HFFc6 (cell line): ENCODE results near the gene CDH22. TPM values are rescaled to one million over a fixed set of nuclear protein-coding genes. Genes with fewer than 3 reads are reported as not detected.

Source experiments
- DNase-seq: peaks from one replicate; pipeline ENCODE4 v3.0.0-alpha.2; 2018
- H3K27ac Mint-ChIP-seq: 2 replicates; pipeline ENCODE4 v1.8.0; 2020; ENCODE audit warnings: mild to moderate bottlenecking, mixed read lengths
- H3K27me3 Mint-ChIP-seq: 2 replicates; pipeline ENCODE4 v1.8.0; 2021; ENCODE audit warnings: mild to moderate bottlenecking, moderate library complexity, mixed read lengths; ENCODE audit not compliant: insufficient read depth
- H3K36me3 Mint-ChIP-seq: 2 replicates; pipeline ENCODE4 v1.8.0; 2021; ENCODE audit warnings: low read depth, mixed read lengths
- H3K4me1 Mint-ChIP-seq: 2 replicates; pipeline ENCODE4 v1.8.0; 2020; ENCODE audit warnings: low read depth, mixed read lengths
- H3K4me3 Mint-ChIP-seq: 2 replicates; pipeline ENCODE4 v1.8.0; 2020; ENCODE audit warnings: mild to moderate bottlenecking, moderate library complexity, mixed read lengths
- H3K9me3 Mint-ChIP-seq: 2 replicates; pipeline ENCODE4 v1.8.0; 2020; ENCODE audit warnings: mild to moderate bottlenecking, mixed read lengths
- total RNA-seq, 6 experiments: library from RNA; stranded (reverse); fragmentation: NEBNext Ultra II Directional; extraction: Animal tissue kit (Norgen Biotek cat#: 25700); gene quantifications; 2 replicates in 1 of 6; 3 replicates in 5 of 6; pipeline ENCODE4 v1.2.3, GENCODE V29; 2021
- TF ChIP-seq, protein P1 (sequence below): fragments of 200-600 bp; sonication (generic); IDR thresholded peaks from 2 replicates; pipeline ENCODE4 v1.5.0; 2021; ENCODE audit warnings: antibody characterized with exemption, mild to moderate bottlenecking

The CDH22 gene
- total RNA-seq, 6 experiments from 2014 or later, result not detected

- Mint-ChIP-seq H3K9me3 (no peaks in the 10 kb centered on the region), H3K4me1 (no peaks in the 10 kb centered on the region), H3K27ac (no peak overlapping the region), H3K36me3 (no peaks in the 10 kb centered on the region), H3K4me3 (no peak overlapping the region), H3K27me3 (peaks cover 43% of the 10 kb centered on the region)
- TF ChIP-seq, protein P1, sequence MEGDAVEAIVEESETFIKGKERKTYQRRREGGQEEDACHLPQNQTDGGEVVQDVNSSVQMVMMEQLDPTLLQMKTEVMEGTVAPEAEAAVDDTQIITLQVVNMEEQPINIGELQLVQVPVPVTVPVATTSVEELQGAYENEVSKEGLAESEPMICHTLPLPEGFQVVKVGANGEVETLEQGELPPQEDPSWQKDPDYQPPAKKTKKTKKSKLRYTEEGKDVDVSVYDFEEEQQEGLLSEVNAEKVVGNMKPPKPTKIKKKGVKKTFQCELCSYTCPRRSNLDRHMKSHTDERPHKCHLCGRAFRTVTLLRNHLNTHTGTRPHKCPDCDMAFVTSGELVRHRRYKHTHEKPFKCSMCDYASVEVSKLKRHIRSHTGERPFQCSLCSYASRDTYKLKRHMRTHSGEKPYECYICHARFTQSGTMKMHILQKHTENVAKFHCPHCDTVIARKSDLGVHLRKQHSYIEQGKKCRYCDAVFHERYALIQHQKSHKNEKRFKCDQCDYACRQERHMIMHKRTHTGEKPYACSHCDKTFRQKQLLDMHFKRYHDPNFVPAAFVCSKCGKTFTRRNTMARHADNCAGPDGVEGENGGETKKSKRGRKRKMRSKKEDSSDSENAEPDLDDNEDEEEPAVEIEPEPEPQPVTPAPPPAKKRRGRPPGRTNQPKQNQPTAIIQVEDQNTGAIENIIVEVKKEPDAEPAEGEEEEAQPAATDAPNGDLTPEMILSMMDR, result no peak
- no peak for DNase-seq
These were observed 370 bp downstream of the CDH22 start for GRCh38 chr20:46307999-46308257.

- H3K4me3 Mint-ChIP-seq, result no peak overlapping the region
These were observed 929 bp downstream of the CDH22 start for GRCh38 chr20:46307139-46307998.

GRCh38 chr20:46306743-46307138 lies 1.6 kb downstream of the CDH22 start:
- TF ChIP-seq, protein P1, result no peak
- no peak for DNase-seq
- Mint-ChIP-seq H3K4me1 (no peaks in the 10 kb centered on the region), H3K4me3 (no peak overlapping the region; the same call in 1 of the 2 replicates), H3K27me3 (peaks cover 48% of the 10 kb centered on the region), H3K36me3 (no peaks in the 10 kb centered on the region), H3K27ac (no peak overlapping the region), H3K9me3 (no peaks in the 10 kb centered on the region)

More at GRCh38 chr20:46307139-46307998, 929 bp downstream of the CDH22 start:
- Mint-ChIP-seq H3K36me3 (no peaks in the 10 kb centered on the region), H3K27me3 (peaks cover 47% of the 10 kb centered on the region), H3K9me3 (no peaks in the 10 kb centered on the region), H3K27ac (no peak overlapping the region), H3K4me1 (no peaks in the 10 kb centered on the region)
- TF ChIP-seq, protein P1, result peak; percentile 90
- DNase-seq, result peak; percentile 8

DNA sequence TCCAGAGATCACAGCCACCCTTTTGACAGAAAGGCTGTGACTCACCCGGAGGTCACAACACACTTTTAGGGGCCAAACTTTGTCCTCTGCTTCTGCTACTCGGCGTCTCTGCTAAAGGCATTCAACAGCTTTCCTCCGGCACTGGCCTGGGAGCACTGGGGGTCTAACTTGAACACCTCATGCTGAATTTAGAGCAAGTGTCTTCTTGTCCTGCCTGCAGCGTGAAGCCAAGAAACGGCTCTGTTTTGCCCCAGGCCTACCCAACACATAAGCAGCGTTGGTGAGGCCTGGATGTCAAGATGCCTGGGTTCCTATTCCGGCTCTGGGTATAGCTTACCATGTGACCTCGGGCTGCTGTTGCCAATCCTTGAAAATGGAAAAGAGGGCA lies 2.3 kb downstream of the CDH22 start:
- H3K9me3 Mint-ChIP-seq, result no peaks in the 10 kb centered on the region
- no peaks in the 10 kb centered on the region for H3K36me3 Mint-ChIP-seq
- H3K4me1 Mint-ChIP-seq, result no peaks in the 10 kb centered on the region
- H3K27me3 Mint-ChIP-seq, result peaks cover 44% of the 10 kb centered on the region
- H3K27ac Mint-ChIP-seq, result no peak overlapping the region
- TF ChIP-seq, protein P1, result no peak
- DNase-seq, result no peak
- no peak overlapping the region for H3K4me3 Mint-ChIP-seq

GRCh38 chr20:46305331-46305972 lies 2.8 kb downstream of the CDH22 start:
- Mint-ChIP-seq H3K27me3 (peaks cover 43% of the 10 kb centered on the region), H3K4me3 (no peak overlapping the region), H3K9me3 (no peaks in the 10 kb centered on the region), H3K4me1 (no peaks in the 10 kb centered on the region), H3K36me3 (no peaks in the 10 kb centered on the region), H3K27ac (no peak overlapping the region)
- TF ChIP-seq, protein P1, result no peak
- no peak for DNase-seq
